ENCODE measurements around the gene DAAM1. TPM values are rescaled to one million over a fixed set of nuclear protein-coding genes. Genes with fewer than 3 reads are reported as not detected.

Gene DAAM1
- total and polyA plus RNA-seq, 7 donors, result 5.7 to 37.1 (median 8.9) TPM

- Histone ChIP-seq H3K4me1 (peaks cover 26% of the 10 kb centered on the region), H3K27me3 (ENCODE audit: insufficient read depth in 3 of 3, low read length in 2 of 3) (no peaks in the 10 kb centered on the region), H3K4me3 (no peak overlapping the region), H3K36me3 (ENCODE audit: insufficient read depth in 1 of 2, low read depth in 1 of 2) (no peaks in the 10 kb centered on the region), H3K27ac (no peak overlapping the region), H3K9me3 (no peaks in the 10 kb centered on the region)
- no peak for DNase-seq
- intact Hi-C loops (cut with DNase I), result no loop called here
- no peak for ATAC-seq
- TF ChIP-seq CTCF (IDR thresholded peaks at IDR 0.05), result no peak
- WGBS, 3 donors, result 38 to 61% (median 54%) methylated on average over 1 of the region's 1 CpG
These were observed 67.9 kb downstream of the DAAM1 start for GRCh38 chr14:59256331-59256730.

- H3K4me1 ChIP-seq, result peaks cover 6% of the 10 kb centered on the region
- H3K27ac ChIP-seq, result no peak overlapping the region
- no peaks in the 10 kb centered on the region for H3K27me3 ChIP-seq (ENCODE audit: insufficient read depth in 3 of 3, low read length in 2 of 3)
- peaks cover 0 to 10% of the 10 kb centered on the region in 2 donors for H3K36me3 ChIP-seq (ENCODE audit: insufficient read depth in 1 of 2, low read depth in 1 of 2)
- no peak overlapping the region for H3K4me3 ChIP-seq
- no peak for DNase-seq
- intact Hi-C loops (cut with DNase I), result no loop called here
- 48 to 91% (median 79%) methylated on average over 3 of the region's 3 CpGs for whole genome bisulfite sequencing, 3 donors
- no peak for ATAC-seq
- H3K9me3 ChIP-seq, result no peaks in the 10 kb centered on the region
- no peak for TF ChIP-seq CTCF (IDR thresholded peaks at IDR 0.05)
These were observed 72.9 kb downstream of the DAAM1 start for GRCh38 chr14:59261334-59261733.

GRCh38 chr14:59262717-59263454 is 74.4 kb downstream of the DAAM1 start:
- Histone ChIP-seq H3K27me3 (ENCODE audit: insufficient read depth in 3 of 3, low read length in 2 of 3) (no peaks in the 10 kb centered on the region), H3K27ac (no peak overlapping the region), H3K4me1 (no peaks in the 10 kb centered on the region), H3K36me3 (ENCODE audit: insufficient read depth in 1 of 2, low read depth in 1 of 2) (peaks cover 0 to 10% of the 10 kb centered on the region in 2 donors), H3K4me3 (no peak overlapping the region), H3K9me3 (no peaks in the 10 kb centered on the region)
- DNase-seq, result no peak
- intact Hi-C loops (cut with DNase I), result no loop called here
- 74 to 79% (median 77%) methylated on average over 7 of the region's 7 CpGs for WGBS, 3 donors
- no peak for TF ChIP-seq CTCF (IDR thresholded peaks at IDR 0.05)
- ATAC-seq, result no peak

GRCh38 chr14:59265808-59266207 is 77.3 kb downstream of the DAAM1 start:
- Histone ChIP-seq H3K4me3 (no peak overlapping the region), H3K4me1 (no peaks in the 10 kb centered on the region), H3K9me3 (no peaks in the 10 kb centered on the region), H3K36me3 (ENCODE audit: insufficient read depth in 1 of 2, low read depth in 1 of 2) (peaks cover 0 to 17% of the 10 kb centered on the region in 2 donors), H3K27me3 (ENCODE audit: insufficient read depth in 3 of 3, low read length in 2 of 3) (no peaks in the 10 kb centered on the region), H3K27ac (no peak overlapping the region)
- intact Hi-C loops (cut with DNase I), result no loop called here
- no peak for ATAC-seq
- TF ChIP-seq CTCF (IDR thresholded peaks at IDR 0.05), result no peak
- DNase-seq, result no peak

- Histone ChIP-seq H3K9me3 (no peaks in the 10 kb centered on the region), H3K27ac (no peak overlapping the region), H3K36me3 (ENCODE audit: insufficient read depth in 1 of 2, low read depth in 1 of 2) (peaks cover 0 to 17% of the 10 kb centered on the region in 2 donors), H3K4me3 (no peak overlapping the region), H3K4me1 (no peaks in the 10 kb centered on the region), H3K27me3 (ENCODE audit: insufficient read depth in 3 of 3, low read length in 2 of 3) (no peaks in the 10 kb centered on the region)
- WGBS, 3 donors, result 92 to 98% (median 96%) methylated on average over 2 of the region's 2 CpGs
- DNase-seq, result no peak
- intact Hi-C loops (cut with DNase I), result no loop called here
- no peak for TF ChIP-seq CTCF (IDR thresholded peaks at IDR 0.05)
- no peak for ATAC-seq
These were observed 78.6 kb downstream of the DAAM1 start for GRCh38 chr14:59267046-59267445.
